ENCODE data around the gene TRUB1. TPM values are rescaled to one million over a fixed set of nuclear protein-coding genes. Genes with fewer than 3 reads are reported as not detected.

TRUB1 gene
- total and polyA plus RNA-seq, 2 donors (not counting 3 experiments of a cell fraction or from before 2014, with no cell fraction given), result 4.6 to 16.7 TPM

- dilution Hi-C loops (cut with MboI; ENCODE audit: extremely low pct_ligation_motif_present, low sequenced_read_pairs), result no loop called here
- POLR2A ChIA-PET, result no interaction called here
- no peaks in the 10 kb centered on the region for H3K9me1 ChIP-seq (replicated peaks; ENCODE audit: control insufficient read depth, extremely low read depth, insufficient read depth, low read length)
- DNase-seq (ENCODE audit: low read depth, low spot score), result no peak
- no TSS peak for BruUV-seq (replicated peaks)
- no peak overlapping the region for H3K9ac ChIP-seq (replicated peaks; ENCODE audit: extremely low read depth, insufficient read depth, low read length)
- H3K79me2 ChIP-seq (ENCODE audit: control insufficient read depth, insufficient read depth, low read length), result peaks cover 32% of the 10 kb centered on the region
- TF ChIP-seq JUN (IDR thresholded peaks at IDR 0.05; ENCODE audit: borderline replicate concordance, insufficient read depth, insufficient read length, low read depth), result no peak
- no peak for TF ChIP-seq POLR2AphosphoS5 (IDR thresholded peaks at IDR 0.05; ENCODE audit: insufficient read depth, low read depth, low read length)
- no peak for TF ChIP-seq GATA2 (IDR thresholded peaks at IDR 0.05; ENCODE audit: insufficient read depth, insufficient read length, low read depth, low read length)
- no peak for TF ChIP-seq MYC (IDR thresholded peaks at IDR 0.05; ENCODE audit: low read depth, low read length)
- no peak for TF ChIP-seq POLR2A (IDR thresholded peaks at IDR 0.05; ENCODE audit: low read depth, low read length)
- TF ChIP-seq, protein P1, sequence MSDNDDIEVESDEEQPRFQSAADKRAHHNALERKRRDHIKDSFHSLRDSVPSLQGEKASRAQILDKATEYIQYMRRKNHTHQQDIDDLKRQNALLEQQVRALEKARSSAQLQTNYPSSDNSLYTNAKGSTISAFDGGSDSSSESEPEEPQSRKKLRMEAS (IDR thresholded peaks at IDR 0.05; ENCODE audit: insufficient read depth, insufficient read length), result no peak
- TF ChIP-seq, protein P2, sequence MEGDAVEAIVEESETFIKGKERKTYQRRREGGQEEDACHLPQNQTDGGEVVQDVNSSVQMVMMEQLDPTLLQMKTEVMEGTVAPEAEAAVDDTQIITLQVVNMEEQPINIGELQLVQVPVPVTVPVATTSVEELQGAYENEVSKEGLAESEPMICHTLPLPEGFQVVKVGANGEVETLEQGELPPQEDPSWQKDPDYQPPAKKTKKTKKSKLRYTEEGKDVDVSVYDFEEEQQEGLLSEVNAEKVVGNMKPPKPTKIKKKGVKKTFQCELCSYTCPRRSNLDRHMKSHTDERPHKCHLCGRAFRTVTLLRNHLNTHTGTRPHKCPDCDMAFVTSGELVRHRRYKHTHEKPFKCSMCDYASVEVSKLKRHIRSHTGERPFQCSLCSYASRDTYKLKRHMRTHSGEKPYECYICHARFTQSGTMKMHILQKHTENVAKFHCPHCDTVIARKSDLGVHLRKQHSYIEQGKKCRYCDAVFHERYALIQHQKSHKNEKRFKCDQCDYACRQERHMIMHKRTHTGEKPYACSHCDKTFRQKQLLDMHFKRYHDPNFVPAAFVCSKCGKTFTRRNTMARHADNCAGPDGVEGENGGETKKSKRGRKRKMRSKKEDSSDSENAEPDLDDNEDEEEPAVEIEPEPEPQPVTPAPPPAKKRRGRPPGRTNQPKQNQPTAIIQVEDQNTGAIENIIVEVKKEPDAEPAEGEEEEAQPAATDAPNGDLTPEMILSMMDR (IDR thresholded peaks at IDR 0.05; ENCODE audit: extremely low read depth in 1 of 2, insufficient read depth in 1 of 2, low read depth in 1 of 2, low read length in 2 of 2), result no peak
- TF ChIP-seq FOS (IDR thresholded peaks at IDR 0.05; ENCODE audit: borderline replicate concordance, insufficient read depth, low read length), result no peak
- TF ChIP-seq EZH2 (IDR thresholded peaks at IDR 0.05; ENCODE audit: borderline replicate concordance, low read depth, low read length, severe bottlenecking), result no peak
- CTCF ChIA-PET, result no interaction called here
- H3K4me3 ChIP-seq (replicated peaks in 1 of 3; ENCODE audit: insufficient read depth in 1 of 3, low read depth in 1 of 3, low read length in 3 of 3), result no peak overlapping the region
- H3K4me1 ChIP-seq (ENCODE audit: control insufficient read depth, extremely low read depth, insufficient read depth, low read length), result no peaks in the 10 kb centered on the region
- no peak overlapping the region for H2AFZ ChIP-seq (ENCODE audit: low read depth, low read length)
- H3K36me3 ChIP-seq (ENCODE audit: control insufficient read depth in 2 of 2, extremely low read depth in 1 of 2, insufficient read depth in 2 of 2, low read length in 2 of 2), result peaks cover 1 to 6% of the 10 kb centered on the region in 2 experiments
- H3K4me2 ChIP-seq (ENCODE audit: insufficient read depth, low read length), result no peak overlapping the region
- no peak overlapping the region for H3K27ac ChIP-seq (ENCODE audit: insufficient read depth, low read depth, low read length)
- no peaks in the 10 kb centered on the region for H3K9me3 ChIP-seq (replicated peaks; ENCODE audit: control insufficient read depth, insufficient read depth, low read length)
- H4K20me1 ChIP-seq (replicated peaks; ENCODE audit: control insufficient read depth, extremely low read depth, insufficient read depth, low read length), result peaks cover 4% of the 10 kb centered on the region
- H3K27me3 ChIP-seq (ENCODE audit: control insufficient read depth in 2 of 2, insufficient read depth in 2 of 2, low read length in 2 of 2), result no peaks in the 10 kb centered on the region
- no peak for FAIRE-seq
- intact Hi-C loops (cut with micrococcal nuclease), result no loop called here
These were observed 15.1 kb downstream of the TRUB1 start for GRCh38 chr10:114953047-114953446.
